Liver (tissue), 9 donors: ENCODE data around the gene UIMC1. TPM values are rescaled to one million over a fixed set of nuclear protein-coding genes. Genes with fewer than 3 reads are reported as not detected.

Source experiments
- DNase-seq: peaks from one replicate; pipeline ENCODE4 v3.0.0-alpha.2; 2017; ENCODE audit warnings: low spot score
- H3K27ac ChIP-seq, 2 donors: one replicate each; pipeline ENCODE4 v1.7.0; 2013; ENCODE audit warnings: inconsistent platforms in 2 of 2, low read length in 2 of 2, control low read depth in 1 of 2, low read depth in 1 of 2, mild to moderate bottlenecking in 1 of 2
- H3K27me3 ChIP-seq, 4 donors: one replicate each; pipeline versions ENCODE4 v1.6.1 to v1.7.0; 2013; ENCODE audit warnings: low read length in 3 of 4, inconsistent platforms in 1 of 4, mild to moderate bottlenecking in 1 of 4, moderate library complexity in 1 of 4; ENCODE audit not compliant: control insufficient read depth in 4 of 4, insufficient read depth in 4 of 4
- H3K36me3 ChIP-seq, 4 donors: one replicate each; pipeline versions ENCODE4 v1.6.1 to v1.7.0; 2013; ENCODE audit warnings: low read length in 3 of 4, mild to moderate bottlenecking in 3 of 4, low read depth in 1 of 4, moderate library complexity in 1 of 4; ENCODE audit not compliant: control insufficient read depth in 4 of 4, insufficient read depth in 3 of 4
- H3K4me1 ChIP-seq, 4 donors: one replicate each; pipeline versions ENCODE4 v1.6.1 to v1.7.0; 2013; ENCODE audit warnings: low read length in 3 of 4, mild to moderate bottlenecking in 3 of 4, moderate library complexity in 1 of 4; ENCODE audit not compliant: control insufficient read depth in 4 of 4, insufficient read depth in 4 of 4
- H3K4me3 ChIP-seq, 3 donors: one replicate each; pipeline versions ENCODE4 v1.6.1 to v1.7.0; 2013; ENCODE audit warnings: low read length in 3 of 3, control low read depth in 1 of 3, low read depth in 1 of 3, mild to moderate bottlenecking in 1 of 3
- H3K9ac ChIP-seq, 2 donors: one replicate each; pipeline ENCODE4 v1.7.0; 2013; ENCODE audit warnings: low read length in 2 of 2, mild to moderate bottlenecking in 2 of 2, moderate library complexity in 2 of 2, control low read depth in 1 of 2, low read depth in 1 of 2
- H3K9me3 ChIP-seq, 4 donors: one replicate each; pipeline versions ENCODE4 v1.6.1 to v1.7.0; 2013; ENCODE audit warnings: low read length in 3 of 4; ENCODE audit not compliant: control insufficient read depth in 4 of 4
- ATF3 ChIP-seq: IDR thresholded peaks from 2 replicates; pipeline ENCODE4 v1.6.1; 2016; ENCODE audit warnings: antibody characterized with exemption
- CTCF ChIP-seq: fragments of 150-350 bp; IDR thresholded peaks from 2 replicates; pipeline ENCODE4 v1.5.1; 2017; ENCODE audit warnings: improper control_type of control experiment, low read depth, low read length; ENCODE audit not compliant: missing input control
- EGR1 ChIP-seq, 2 donors: IDR thresholded peaks; 2 replicates each; pipeline ENCODE4 v1.6.1; 2016 to 2018; ENCODE audit warnings: antibody characterized with exemption in 2 of 2, low read depth in 2 of 2
- FOXA1 ChIP-seq: IDR thresholded peaks from 2 replicates; pipeline ENCODE4 v1.6.1; 2016; ENCODE audit warnings: antibody characterized with exemption
- FOXA2 ChIP-seq: IDR thresholded peaks from 2 replicates; pipeline ENCODE4 v1.6.1; 2016; ENCODE audit warnings: antibody characterized with exemption
- GABPA ChIP-seq, 2 donors: IDR thresholded peaks in 1 of 2; conservative IDR thresholded peaks in 1 of 2; 2 replicates each; pipeline ENCODE4 v1.6.1; 2016; ENCODE audit warnings: antibody characterized with exemption in 2 of 2, mild to moderate bottlenecking in 1 of 2, moderate library complexity in 1 of 2
- HNF4A ChIP-seq, 2 donors: conservative IDR thresholded peaks; 2 replicates each; pipeline ENCODE4 v1.6.1; 2016; ENCODE audit warnings: antibody characterized with exemption in 2 of 2, mild to moderate bottlenecking in 2 of 2
- HNF4G ChIP-seq: IDR thresholded peaks from 2 replicates; pipeline ENCODE4 v1.6.1; 2016; ENCODE audit warnings: antibody characterized with exemption
- JUND ChIP-seq, 2 donors: IDR thresholded peaks; 2 replicates each; pipeline ENCODE4 v1.6.1; 2016; ENCODE audit warnings: antibody characterized with exemption in 2 of 2
- MAX ChIP-seq: IDR thresholded peaks from 2 replicates; pipeline ENCODE4 v1.6.1; 2016; ENCODE audit warnings: antibody characterized with exemption
- NR2F2 ChIP-seq: IDR thresholded peaks from 2 replicates; pipeline ENCODE4 v1.6.1; 2016; ENCODE audit warnings: antibody characterized with exemption
- RAD21 ChIP-seq, 2 donors: IDR thresholded peaks; 2 replicates each; pipeline ENCODE4 v1.6.1; 2016; ENCODE audit warnings: antibody characterized with exemption in 2 of 2, mild to moderate bottlenecking in 2 of 2
- REST ChIP-seq: IDR thresholded peaks from 2 replicates; pipeline ENCODE4 v1.6.1; 2016; ENCODE audit warnings: antibody characterized with exemption, mild to moderate bottlenecking
- RXRA ChIP-seq, 2 donors: IDR thresholded peaks; 2 replicates each; pipeline ENCODE4 v1.6.1; 2017 to 2018; ENCODE audit warnings: antibody characterized with exemption in 2 of 2, mild to moderate bottlenecking in 1 of 2
- SP1 ChIP-seq: IDR thresholded peaks from 2 replicates; pipeline ENCODE4 v1.6.1; 2018; ENCODE audit warnings: antibody characterized with exemption, mild to moderate bottlenecking
- TAF1 ChIP-seq: conservative IDR thresholded peaks from 2 replicates; pipeline ENCODE4 v1.6.1; 2016; ENCODE audit warnings: antibody characterized with exemption, mild to moderate bottlenecking
- YY1 ChIP-seq: IDR thresholded peaks from 2 replicates; pipeline ENCODE4 v1.6.1; 2016; ENCODE audit warnings: antibody characterized with exemption, mild to moderate bottlenecking
- ZBTB33 ChIP-seq: IDR thresholded peaks from 2 replicates; pipeline ENCODE4 v1.6.1; 2016; ENCODE audit warnings: antibody characterized with exemption
- WGBS: extraction: QIAGEN DNeasy Blood & Tissue Kit; methylation state at CpG from one replicate; pipeline ENCODE4 v1.1.7; 2013; 5-methylcytosine and 5-hydroxymethylcytosine counted together
- polyA plus RNA-seq, 2 donors: library from polyadenylated mRNA; stranded (reverse) in 1 of 2; unstranded in 1 of 2; fragments of 200-250 nt in 1 of 2; fragments of >200 nt in 1 of 2; fragmentation: Nextera tagmentation in 1 of 2; extraction: Ambion mirVana in 1 of 2; gene quantifications; one replicate each; pipeline versions ENCODE4 v1.2.1 to v1.2.3, GENCODE V29; 2013 to 2015
- total RNA-seq, 2 donors: library from RNA; depleted of rRNA; stranded (reverse); fragments of >200 nt; gene quantifications; one replicate each; pipeline ENCODE4 v1.2.3, GENCODE V29; 2014
- donor health status: healthy.
- donor health status: healthy.
- donor health status: healthy.
- donor health status: healthy.
- donor health status: healthy.

UIMC1 gene
- total and polyA plus RNA-seq, 4 donors: 5.9 to 26.0 (median 11.7) TPM

GRCh38 chr5:176875783-176876505 is 130.6 kb downstream of the UIMC1 start (continued):
- TF ChIP-seq REST (no peak), EGR1 (IDR thresholded peaks at IDR 0.05; ENCODE audit: low read depth in 2 of 2) (no peak), FOXA1 (no peak), ZBTB33 (no peak), RXRA (IDR thresholded peaks at IDR 0.05) (no peak)

GRCh38 chr5:176875014-176875550 is 131.5 kb downstream of the UIMC1 start:
- Histone ChIP-seq H3K36me3 (no peaks in the 10 kb centered on the region), H3K4me1 (peaks cover 0 to 6% (median 1%) of the 10 kb centered on the region in 4 donors), H3K9me3 (no peaks in the 10 kb centered on the region), H3K4me3 (no peak overlapping the region), H3K27me3 (no peaks in the 10 kb centered on the region), H3K27ac (no peak overlapping the region), H3K9ac (no peak overlapping the region)
- WGBS: 69% methylated on average over 17 of the region's 17 CpGs
- no peak for DNase-seq
- no peak for TF ChIP-seq REST
- no peak for TF ChIP-seq JUND (IDR thresholded peaks at IDR 0.05)
- TF ChIP-seq YY1: no peak
- TF ChIP-seq FOXA1: no peak
- TF ChIP-seq ZBTB33: no peak
- TF ChIP-seq MAX: no peak
- no peak for TF ChIP-seq HNF4G
- TF ChIP-seq RAD21 (IDR thresholded peaks at IDR 0.05): no peak
- TF ChIP-seq HNF4A (conservative IDR thresholded peaks at IDR 0.05): no peak
- no peak for TF ChIP-seq SP1
- TF ChIP-seq RXRA (IDR thresholded peaks at IDR 0.05): no peak
- no peak for TF ChIP-seq EGR1 (IDR thresholded peaks at IDR 0.05; ENCODE audit: low read depth in 2 of 2)
- no peak for TF ChIP-seq GABPA (IDR thresholded peaks at IDR 0.05 in 1 of 2, conservative IDR thresholded peaks at IDR 0.05 in 1 of 2)
- no peak for TF ChIP-seq TAF1
- TF ChIP-seq NR2F2: no peak
- TF ChIP-seq FOXA2: no peak
- no peak for TF ChIP-seq ATF3
- no peak for TF ChIP-seq CTCF
